Hematopoietic multipotent progenitor cell treated with erythropoietin and hydrocortisone succinate and interleukin-3 and kit ligand, for 15 days (in vitro differentiated cells): ENCODE measurements around the gene DCLK1.
"Not testable (repeated sequence)": the region's sequence is repeated elsewhere in the genome, so short reads cannot be mapped to it uniquely, and the experiment has no call there.

Source experiments
- DNase-seq: peaks from one replicate; pipeline ENCODE4 v3.0.0-alpha.2; 2015; ENCODE audit warnings: low spot score

The DCLK1 gene

DNA sequence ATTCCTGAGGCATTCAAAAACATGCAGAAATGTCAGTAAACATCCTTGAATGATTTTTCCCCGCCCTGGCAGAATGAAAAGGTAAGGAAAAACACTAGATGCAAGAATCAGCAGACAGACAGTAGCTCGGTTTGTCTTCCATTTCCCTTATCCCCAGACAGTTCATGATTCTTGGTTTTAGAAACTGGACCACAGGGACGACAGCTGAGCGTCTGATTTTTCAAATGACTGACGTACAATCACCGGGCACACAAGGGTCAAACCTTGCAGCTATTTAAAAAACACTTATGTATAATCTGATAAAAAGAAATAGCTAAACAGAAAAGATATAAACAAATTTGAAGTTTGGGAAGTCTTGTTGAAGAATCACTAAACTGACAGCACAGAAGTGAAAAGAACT, 47.1 kb downstream of the DCLK1 start:
- DNase-seq: no peak

DNA sequence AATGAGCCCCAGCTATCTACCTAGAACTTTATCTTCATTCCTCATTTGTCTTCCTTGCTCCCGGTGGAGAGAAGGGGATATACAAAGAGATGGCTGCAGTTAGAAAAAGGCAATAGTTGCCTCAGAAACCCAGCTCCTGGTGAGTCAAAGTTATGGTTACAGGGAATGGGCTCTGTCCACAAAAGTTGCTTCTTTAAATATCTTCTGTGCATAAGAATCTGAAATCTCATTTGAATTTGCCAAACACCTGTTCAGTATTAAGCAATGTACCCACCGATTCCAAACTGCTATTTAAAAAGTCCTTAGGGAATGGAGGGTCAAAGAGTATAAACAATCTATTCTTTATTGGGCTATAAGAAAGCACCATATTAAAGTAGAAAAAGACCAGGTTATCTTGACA, 48.4 kb downstream of the DCLK1 start:
- DNase-seq: no peak

DNA sequence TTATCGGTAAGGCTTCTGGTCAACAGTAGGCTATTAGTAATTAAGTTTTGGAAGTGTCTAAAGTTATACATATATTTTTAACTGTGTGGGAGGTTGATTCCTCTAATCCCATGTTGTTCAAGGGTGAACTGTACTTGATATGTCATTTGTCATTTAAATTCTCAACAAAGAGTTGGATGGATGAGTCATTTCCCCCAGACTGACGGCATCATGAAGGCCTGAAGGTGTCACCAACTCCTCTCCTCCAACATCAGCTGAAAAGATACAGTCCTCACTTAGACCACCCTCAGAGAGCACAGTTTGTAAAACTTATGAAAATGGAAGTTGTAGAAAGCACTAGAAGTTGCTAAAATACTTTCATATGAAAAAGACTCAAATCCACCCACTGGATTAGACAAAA, 48.8 kb downstream of the DCLK1 start:
- no peak for DNase-seq

DNA sequence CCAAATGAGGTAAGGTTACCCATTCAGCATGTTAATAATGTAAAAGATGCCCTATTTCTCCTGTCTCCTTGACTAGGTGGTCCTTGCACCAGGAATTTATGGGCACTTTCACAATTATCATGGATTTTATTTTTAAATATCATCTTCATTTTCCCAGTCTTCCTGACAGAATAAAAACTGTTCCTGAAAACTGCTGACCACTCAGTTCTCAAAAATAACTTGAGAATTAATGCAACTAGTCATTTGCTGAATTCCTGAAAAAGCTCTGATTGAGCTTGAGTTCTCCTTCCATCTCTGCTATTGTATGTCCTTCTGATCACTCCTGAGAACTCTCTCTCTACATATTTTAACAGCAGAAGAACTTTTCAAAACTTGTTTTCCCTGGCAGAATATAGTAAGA, 55.0 kb downstream of the DCLK1 start:
- DNase-seq: no peak

DNA sequence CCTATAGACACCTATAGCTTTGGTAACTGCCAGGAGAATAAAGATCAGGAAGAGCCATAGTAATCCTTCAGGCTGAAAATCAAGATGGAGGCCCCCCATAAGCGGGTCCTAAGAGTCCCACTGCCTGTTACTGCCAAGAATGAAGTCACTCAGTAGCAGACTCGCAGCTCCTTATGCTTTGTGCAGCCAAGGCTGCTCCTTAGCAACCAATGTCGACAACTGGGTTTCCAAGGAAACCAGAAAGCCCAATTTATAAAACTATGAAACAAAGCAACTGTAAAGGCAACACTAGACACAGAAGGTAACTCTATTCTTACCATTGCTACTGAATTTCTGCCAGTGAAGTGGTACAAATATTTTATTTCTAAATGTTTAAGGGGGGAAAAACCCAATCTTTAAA, 56.5 kb downstream of the DCLK1 start:
- DNase-seq: no peak

DNA sequence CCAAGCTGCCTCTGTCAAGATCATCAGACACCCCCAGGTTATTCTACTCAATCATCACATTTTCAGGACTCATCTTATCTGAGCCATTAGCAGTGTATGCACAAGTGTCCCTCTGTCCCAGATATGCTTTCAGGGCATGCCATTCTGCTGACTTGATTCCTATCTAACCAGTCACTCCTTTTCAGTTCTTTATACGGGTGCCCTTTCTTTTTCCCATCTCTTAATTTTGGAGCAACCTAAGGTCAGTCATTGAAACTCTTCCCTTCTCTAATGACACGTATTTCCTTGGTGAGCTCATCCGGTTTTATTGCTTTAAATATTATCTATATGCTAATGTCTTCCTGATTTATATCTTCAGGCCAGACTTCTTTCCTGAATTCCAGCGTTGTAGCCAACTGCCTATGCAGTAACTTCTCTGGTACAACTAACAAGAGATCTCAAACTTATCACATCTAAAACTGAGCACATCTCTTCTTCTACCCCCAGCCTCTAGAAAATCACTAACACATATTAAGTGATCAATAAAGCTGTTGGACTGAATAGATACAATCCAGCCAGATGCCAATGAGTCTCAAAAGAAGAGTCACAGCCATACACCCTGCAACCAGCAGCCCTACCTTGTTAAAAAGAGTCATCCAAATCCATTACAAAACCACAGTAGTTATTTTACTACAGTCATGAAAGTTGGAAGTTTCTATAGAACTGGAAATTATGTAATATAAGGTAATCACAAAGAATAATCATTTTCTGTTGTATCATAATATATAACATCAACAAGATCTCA, 58.8 kb downstream of the DCLK1 start:
- DNase-seq: no peak

DNA sequence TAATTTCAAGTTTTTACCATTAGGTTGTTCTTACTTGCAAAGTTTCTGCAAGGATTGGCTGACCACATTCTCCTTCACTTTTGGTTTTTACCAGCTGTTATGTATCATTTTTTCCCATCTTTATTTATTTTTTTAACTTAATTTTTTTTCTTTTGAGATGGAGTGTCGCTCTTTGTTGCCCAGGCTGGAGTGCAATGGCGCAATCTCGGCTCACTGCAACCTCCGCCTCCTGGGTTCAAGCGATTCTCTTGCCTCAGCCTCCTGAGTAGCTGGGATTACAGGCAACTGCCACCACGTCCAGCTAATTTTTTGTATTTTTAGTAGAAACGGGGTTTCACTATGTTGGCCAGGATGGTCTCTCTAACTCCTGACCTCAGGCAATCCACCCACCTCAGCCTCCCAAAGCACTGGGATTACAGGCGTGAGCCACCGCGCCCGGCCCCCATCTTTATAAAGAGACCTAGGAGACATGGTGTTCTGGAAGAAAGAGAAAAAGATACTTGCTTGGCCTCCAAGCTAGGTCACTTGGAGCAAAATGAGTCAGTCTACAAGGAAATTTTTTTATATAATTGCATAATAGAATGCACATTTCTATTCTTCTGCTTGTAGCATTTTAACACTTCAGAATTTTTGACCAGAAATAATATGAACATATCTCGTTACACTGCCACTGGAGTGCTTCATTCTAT, 60.5 kb downstream of the DCLK1 start:
- DNase-seq: not testable (repeated sequence)

DNA sequence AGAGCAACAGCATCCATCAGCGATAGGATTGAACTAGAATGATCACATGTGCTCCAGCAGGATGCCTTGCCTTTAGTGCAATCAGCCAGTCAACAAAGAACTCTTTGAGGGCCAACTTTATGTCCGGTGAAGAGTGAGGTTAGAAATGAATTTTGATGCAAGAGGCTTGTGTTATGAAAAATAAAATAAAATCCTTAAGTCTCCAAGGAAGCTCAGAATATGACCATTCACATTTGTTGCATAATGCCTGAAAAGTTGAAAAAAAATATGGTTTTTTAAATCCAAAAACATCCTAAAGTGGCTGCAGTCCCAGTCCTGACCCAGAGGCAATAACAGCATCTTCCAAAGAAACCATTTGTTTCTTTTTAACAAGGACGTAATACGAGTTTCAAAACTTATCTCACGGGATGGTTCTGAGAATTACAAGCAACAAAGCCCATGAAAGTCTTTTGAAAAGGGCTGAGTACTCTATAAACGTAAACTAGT, 61.3 kb downstream of the DCLK1 start:
- DNase-seq: no peak

DNA sequence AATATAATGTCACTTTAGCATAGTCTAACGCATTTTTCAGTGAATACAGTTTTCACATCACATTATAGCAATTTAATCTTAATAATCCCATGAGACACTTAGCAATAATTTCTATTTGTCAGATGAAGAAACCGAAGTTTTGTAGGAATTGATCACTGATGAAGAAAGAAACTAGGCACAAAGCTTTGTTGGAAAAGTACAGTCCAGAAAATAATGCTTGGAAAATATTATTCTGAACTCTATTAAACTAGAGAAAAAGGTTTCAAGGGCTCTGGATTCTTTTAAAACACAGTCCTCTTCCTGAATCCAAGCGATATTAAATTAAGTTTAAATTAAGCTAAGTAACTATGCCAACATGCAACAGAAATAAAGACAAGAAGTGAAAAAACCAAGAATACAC, 62.2 kb downstream of the DCLK1 start:
- no peak for DNase-seq

DNA sequence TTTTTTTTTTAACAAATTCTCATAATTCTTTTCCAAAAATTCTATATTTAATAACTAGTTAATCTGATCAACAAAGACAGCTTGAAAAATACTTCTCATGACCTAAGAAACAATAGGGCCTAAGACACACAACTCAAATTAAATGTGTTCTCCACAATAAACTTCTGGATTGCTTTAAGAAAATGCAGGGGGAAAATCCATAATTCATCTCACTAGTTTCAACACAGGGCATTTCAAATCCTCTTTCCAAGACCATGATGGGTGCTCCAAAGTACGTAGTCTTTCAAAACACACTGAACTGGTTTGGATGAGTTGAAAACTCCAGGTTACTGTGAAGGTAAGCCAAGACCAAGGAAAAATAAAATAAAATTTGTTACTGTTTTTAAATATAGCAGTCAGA, 62.6 kb downstream of the DCLK1 start:
- no peak for DNase-seq

DNA sequence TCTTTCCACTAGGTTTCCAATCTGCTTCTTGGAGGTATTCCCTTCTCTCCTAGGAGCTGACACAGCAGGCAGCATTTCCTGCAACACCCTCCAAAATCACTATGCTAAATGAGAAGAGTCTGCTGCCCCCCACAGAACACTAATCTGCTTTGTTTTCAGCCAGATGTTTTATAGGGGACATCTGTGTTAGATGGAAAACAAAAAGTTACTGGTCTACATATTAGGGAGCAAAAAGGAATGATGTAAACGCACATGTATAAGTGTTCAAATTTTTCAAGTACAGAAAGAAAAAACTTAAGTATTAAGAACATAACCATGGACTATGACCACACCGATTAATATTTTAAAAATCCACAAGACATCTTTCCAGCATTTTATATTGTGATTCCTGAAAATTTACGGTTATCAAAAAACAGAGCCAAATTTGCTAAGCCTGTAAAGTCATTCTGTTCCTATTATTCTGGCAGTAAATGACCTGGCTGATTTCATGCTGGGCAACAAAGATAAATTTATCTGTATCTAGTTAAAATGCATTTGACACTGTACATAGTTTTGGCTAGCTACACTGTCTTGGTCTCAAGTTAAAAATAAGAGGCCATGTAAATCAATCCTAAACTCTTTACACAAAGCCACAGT, 63.3 kb downstream of the DCLK1 start:
- DNase-seq: no peak

DNA sequence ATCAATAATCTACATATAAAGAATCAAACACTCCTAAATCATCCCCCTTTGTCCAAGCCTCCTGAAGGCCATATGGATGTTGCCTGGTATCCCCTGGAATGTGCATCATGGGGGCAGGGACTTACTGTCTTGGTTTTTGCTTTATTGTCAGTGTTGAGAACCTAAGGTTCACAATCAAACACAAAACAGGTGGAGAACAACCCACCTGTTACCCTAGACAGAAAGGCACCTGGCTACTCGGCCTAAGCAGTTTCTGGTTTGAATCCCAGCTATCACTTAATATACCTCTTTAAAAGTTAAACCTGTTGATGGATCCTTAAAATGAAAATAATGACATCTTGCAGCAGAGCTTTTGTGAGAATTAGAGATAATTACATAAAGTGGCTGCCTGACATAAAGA, 68.9 kb downstream of the DCLK1 start:
- no peak for DNase-seq

DNA sequence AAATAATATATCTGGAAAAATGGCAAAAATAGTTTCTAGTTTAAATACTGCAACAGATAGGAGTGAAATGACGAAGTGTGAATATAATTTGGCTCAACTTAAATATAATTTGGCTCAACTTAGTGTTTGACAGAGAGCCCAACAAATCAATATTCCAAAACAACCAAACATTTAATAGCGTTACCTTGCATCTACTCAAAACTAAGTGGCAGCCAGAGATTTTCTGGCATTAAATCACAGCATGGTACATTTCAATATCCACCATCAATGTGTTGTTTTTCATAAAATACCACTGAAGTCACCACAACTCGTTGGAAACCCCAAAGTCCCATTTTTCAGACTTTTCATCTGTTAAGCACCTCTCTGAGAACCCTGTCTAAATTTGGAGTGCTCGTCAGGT, 69.6 kb downstream of the DCLK1 start:
- DNase-seq: no peak

DNA sequence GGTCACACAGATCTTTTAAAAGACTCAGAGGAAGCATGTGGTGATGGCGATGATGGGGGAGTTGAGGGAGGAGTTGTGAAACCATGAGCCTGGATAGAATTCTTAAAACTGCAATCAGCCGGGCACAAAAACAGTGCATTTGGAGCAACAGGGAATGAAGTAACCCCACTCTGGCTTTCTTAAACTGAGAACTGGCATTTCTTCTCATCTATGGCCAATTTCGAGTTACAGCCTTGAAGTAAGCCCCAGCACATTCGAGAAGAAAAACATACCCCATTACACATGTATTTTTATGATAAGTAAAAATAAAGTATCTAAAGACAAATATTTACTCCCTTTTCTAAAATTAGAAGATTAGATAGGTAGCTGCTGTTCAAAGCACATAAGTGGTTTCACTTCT, 70.1 kb downstream of the DCLK1 start:
- no peak for DNase-seq

DNA sequence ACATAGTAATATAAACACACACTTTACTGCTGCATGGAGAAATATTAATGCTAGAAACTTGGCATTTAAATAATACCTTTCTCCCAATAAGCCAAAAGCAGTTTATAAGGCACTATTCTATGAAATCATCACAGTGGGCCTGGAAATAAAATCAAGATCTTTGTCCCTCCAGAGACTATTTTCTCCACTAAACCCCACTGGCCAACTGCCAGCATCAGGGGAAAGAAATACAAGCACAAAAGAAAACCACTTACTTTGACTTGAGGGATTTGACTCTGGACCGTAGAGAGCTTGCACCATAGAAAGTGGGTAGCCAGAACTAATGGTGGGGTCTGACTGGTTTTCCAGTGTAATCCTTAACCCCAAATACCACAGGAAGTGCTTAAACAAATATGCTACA, 71.9 kb downstream of the DCLK1 start:
- no peak for DNase-seq

DNA sequence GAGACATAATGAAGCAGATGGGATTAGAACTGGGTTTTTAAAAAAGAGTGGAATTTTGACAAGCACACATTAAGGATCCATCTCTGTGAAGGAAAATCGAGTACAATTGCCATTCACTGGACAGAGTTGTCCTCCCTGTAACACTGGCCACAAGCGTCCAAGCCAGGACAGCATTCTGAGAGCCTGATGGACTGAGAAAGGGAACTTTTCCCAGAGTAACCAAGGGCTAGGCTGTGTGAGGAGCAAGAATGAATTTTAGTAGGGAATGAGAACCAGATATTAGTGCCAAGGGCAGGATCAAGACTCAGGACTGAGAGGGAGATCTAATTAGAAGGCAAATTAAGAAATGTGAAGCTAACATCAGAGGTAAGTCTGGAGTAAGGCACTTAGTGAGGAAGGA, 73.1 kb downstream of the DCLK1 start:
- DNase-seq: no peak

DNA sequence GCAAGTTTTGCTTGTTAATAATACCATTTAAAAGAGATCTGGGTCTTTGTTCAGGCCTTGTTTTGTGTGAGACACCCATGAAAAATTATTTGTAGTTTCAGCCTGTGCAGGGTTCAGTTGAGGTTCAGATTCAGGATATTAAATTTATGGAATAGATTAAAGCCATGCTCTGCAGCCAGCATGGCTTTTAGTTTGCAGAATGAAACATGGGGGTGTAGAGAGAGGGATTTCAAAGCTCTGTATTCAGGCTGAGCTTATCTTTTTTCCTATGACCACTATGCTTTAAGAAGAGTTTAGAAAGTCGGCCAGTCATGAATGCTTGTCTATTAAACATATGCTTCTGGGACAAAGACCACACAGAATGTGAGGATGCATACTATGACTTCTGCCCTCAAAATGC, 73.6 kb downstream of the DCLK1 start:
- DNase-seq: no peak

DNA sequence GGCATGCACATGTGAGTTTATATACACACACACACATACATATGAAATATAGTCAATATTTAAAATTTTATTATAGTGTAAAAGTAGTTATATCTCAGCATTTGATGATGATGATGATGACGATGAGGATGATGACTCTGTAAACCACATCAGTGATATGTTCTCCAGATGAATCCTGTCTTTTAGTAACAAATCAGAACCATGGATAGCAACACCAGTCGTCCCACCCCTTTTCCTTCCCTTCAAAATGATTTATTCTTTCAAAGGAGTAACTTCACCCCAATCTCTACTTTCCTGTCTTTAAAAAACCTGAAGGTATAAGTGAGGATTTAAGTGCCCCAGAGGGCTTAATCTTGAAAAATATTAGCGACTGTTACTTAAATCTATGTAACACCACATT, 74.1 kb downstream of the DCLK1 start:
- DNase-seq: no peak

DNA sequence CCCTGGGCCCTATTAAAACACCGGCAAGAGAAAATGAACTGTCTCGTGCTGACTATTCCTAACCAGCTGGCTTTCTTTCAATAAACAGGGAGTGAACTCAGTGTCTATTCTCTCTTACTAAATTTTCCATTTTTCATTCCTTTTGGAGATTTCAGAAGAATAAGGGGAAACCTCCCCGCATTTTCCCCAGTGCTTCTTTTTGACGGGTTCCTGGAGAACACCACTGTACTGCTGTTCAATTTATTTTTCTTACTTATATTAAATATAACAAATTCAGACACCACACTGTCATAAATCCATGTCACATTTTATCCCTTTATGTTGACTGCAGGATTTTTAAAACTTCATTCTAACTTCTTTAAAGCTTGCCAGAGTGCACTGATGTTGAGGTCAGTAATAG, 75.8 kb downstream of the DCLK1 start:
- DNase-seq: no peak

DNA sequence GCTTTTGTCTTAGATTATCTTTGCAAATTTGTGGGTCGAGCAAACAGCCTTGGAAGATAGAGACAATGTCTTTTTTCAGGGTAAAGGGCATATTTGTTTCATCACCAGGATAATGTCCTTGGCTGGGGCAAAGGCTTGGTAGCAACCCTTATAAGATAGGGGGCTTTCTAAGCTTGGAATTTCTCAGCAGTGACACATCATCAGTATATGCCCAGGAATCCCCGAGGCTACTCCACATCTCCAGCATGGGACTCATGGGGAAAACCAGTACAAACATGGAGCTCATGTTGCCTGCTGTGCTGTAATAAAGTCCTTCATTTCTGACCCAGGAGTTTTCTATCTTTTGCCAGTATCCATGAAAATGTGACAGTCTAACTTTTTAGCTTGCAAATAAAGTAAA, 77.1 kb downstream of the DCLK1 start:
- DNase-seq: no peak

DNA sequence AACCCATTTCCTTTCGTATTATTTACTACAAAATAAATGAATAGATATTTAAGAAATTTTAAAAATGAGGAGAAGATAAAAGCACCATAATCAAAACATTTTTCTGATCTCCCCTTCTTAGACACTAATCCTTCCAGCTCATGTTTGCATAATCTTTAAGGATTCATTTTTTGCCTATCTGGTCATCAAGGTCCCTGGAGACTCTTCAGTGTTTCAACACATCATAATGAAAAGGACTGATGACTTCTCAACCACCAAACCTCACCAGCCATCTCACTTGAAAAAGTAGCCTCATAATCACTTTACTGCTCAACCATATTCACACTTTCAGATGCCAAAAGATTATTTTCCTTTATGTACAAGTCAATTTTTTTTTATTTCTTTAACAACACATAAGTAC, 80.1 kb downstream of the DCLK1 start:
- no peak for DNase-seq

DNA sequence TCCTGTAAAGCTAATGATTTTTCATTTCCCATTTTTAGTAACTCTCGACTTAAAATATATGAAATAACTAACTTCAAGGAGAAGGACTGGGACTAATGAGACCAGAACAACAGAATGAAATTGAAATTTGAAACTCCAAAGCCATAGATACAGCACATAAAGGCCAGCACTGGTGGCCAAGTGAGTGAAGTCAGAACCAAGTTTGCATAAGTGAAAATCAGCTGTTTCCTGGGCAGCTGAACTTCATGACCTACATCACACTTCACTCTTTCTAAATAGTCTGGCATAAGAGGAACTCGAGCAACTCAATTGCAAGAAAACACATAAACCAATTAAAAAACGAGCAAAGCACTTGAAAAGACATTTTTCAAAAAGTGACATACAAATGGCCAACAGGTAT, 84.5 kb downstream of the DCLK1 start:
- DNase-seq: no peak

DNA sequence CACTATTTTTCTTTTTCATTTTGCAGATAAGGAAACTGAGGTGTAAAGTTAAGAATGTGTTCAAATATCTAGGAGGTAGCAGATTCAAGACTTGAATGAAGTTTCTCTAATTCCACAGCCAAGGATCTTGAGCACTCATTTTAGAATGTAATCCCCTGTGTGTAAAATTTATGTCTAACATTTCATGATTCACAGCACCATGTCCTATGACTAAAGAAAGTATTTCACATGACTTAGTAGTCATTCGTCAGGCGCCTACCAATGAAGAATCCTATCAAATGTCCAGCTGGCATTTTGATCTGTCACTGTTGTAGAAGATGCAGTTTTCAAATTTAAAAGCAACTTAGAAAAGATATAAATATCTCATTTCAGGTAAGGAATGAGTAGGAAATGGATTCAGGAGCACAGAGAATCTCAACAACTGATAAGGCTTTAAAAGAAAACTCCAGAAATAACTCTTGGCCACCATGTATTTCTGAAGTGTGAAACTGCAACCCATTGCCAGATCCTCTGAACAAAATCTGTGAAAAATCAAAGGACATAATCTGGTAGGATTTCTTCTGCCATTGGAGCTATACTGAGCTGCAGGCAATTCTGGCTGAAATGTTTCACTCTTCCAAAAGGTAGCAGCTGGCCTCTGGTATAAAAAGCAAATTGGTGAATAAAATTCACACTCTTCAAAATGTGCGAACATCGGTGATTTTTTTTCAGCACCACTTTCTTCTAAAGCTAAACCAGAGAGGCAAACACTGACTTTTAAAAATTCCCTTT, 92.2 kb downstream of the DCLK1 start:
- DNase-seq: no peak
